Cardiac muscle cell (in vitro differentiated cells and primary cell): ENCODE data around the gene ANKRD6. TPM values are rescaled to one million over a fixed set of nuclear protein-coding genes. Genes with fewer than 3 reads are reported as not detected.
A peak's percentile ranks its signal among the peaks of the same experiment; 100 is the strongest.

ENCODE experiments used
- DNase-seq, 2 donors: peaks; one replicate each; pipeline versions ENCODE4 v3.0.0 to v3.0.0-alpha.2; 2010 to 2017; ENCODE audit warnings: low read depth in 1 of 2, low spot score in 1 of 2
- H3K27ac ChIP-seq: fragments of 200-600 bp; sonication (generic); 2 replicates; pipeline ENCODE4 v1.5.1; 2016
- H3K27me3 ChIP-seq: fragments of 200-600 bp; sonication (generic); 2 replicates; pipeline ENCODE4 v1.6.0; 2016; ENCODE audit warnings: control low read depth
- H3K36me3 ChIP-seq: fragments of 200-600 bp; sonication (generic); 2 replicates; pipeline ENCODE4 v1.5.1; 2016; ENCODE audit warnings: control low read depth
- H3K4me1 ChIP-seq: fragments of 200-600 bp; sonication (generic); 2 replicates; pipeline ENCODE4 v1.8.1; 2017; ENCODE audit warnings: low read depth, mild to moderate bottlenecking, mixed run types
- H3K4me3 ChIP-seq: fragments of 200-600 bp; sonication (generic); 2 replicates; pipeline ENCODE4 v1.5.1; 2016; ENCODE audit warnings: mild to moderate bottlenecking
- H3K9me3 ChIP-seq: fragments of 200-600 bp; sonication (generic); 2 replicates; pipeline ENCODE4 v1.5.1; 2017; ENCODE audit warnings: low read depth, mild to moderate bottlenecking, control low read depth
- CTCF ChIP-seq: IDR thresholded peaks from 2 replicates; pipeline ENCODE4 v1.5.1; 2012; ENCODE audit warnings: low read depth, mild to moderate bottlenecking, low read length
- polyA plus RNA-seq: library from polyadenylated mRNA; unstranded; fragments of >200 nt; fragmentation: Nextera tagmentation; extraction: Ambion mirVana; gene quantifications from 2 replicates; pipeline ENCODE4 v1.2.1, GENCODE V29; 2016
- total RNA-seq: library from RNA; depleted of rRNA; stranded (reverse); fragments of >200 nt; gene quantifications from 2 replicates; pipeline ENCODE4 v1.2.3, GENCODE V29; 2016

The ANKRD6 gene
- total and polyA plus RNA-seq, 2 experiments from 2014 or later: 10.3 to 21.5 TPM

GRCh38 chr6:89433252-89434149 is 549 bp downstream of the ANKRD6 start:
- no peaks in the 10 kb centered on the region for H3K27me3 ChIP-seq
- no peaks in the 10 kb centered on the region for H3K36me3 ChIP-seq
- H3K27ac ChIP-seq: no peak overlapping the region
- DNase-seq: peak; percentile 9 to 60
- TF ChIP-seq CTCF: no peak
- H3K4me3 ChIP-seq: peak overlapping the region; percentile 57
- no peaks in the 10 kb centered on the region for H3K9me3 ChIP-seq
- peaks cover 13% of the 10 kb centered on the region for H3K4me1 ChIP-seq

GRCh38 chr6:89434150-89434499 is 1.2 kb downstream of the ANKRD6 start:
- DNase-seq: no peak
- Histone ChIP-seq H3K36me3 (no peaks in the 10 kb centered on the region), H3K4me3 (peak overlapping the region; percentile 57), H3K9me3 (no peaks in the 10 kb centered on the region), H3K27me3 (no peaks in the 10 kb centered on the region), H3K4me1 (peaks cover 13% of the 10 kb centered on the region), H3K27ac (no peak overlapping the region)
- TF ChIP-seq CTCF: no peak

- Histone ChIP-seq H3K9me3 (no peaks in the 10 kb centered on the region), H3K27ac (no peak overlapping the region)
Observed at GRCh38 chr6:89434954-89435353, 2.0 kb downstream of the ANKRD6 start.

GRCh38 chr6:89436226-89436625 is 3.3 kb downstream of the ANKRD6 start:
- no peak for TF ChIP-seq CTCF
- Histone ChIP-seq H3K4me1 (no peaks in the 10 kb centered on the region), H3K27me3 (no peaks in the 10 kb centered on the region), H3K27ac (no peak overlapping the region), H3K9me3 (no peaks in the 10 kb centered on the region), H3K4me3 (no peak overlapping the region), H3K36me3 (no peaks in the 10 kb centered on the region)
- DNase-seq: peak in 1 of 2 donors; percentile 48

More at GRCh38 chr6:89434954-89435353, 2.0 kb downstream of the ANKRD6 start:
- DNase-seq: no peak
- Histone ChIP-seq H3K4me3 (no peak overlapping the region), H3K27me3 (no peaks in the 10 kb centered on the region), H3K4me1 (peaks cover 10% of the 10 kb centered on the region), H3K36me3 (no peaks in the 10 kb centered on the region)
- no peak for TF ChIP-seq CTCF

- no peak overlapping the region for H3K27ac ChIP-seq
- DNase-seq: no peak
- no peak overlapping the region for H3K4me3 ChIP-seq
- H3K27me3 ChIP-seq: no peaks in the 10 kb centered on the region
- no peaks in the 10 kb centered on the region for H3K36me3 ChIP-seq
- no peaks in the 10 kb centered on the region for H3K9me3 ChIP-seq
- no peak for TF ChIP-seq CTCF
- H3K4me1 ChIP-seq: no peaks in the 10 kb centered on the region
Observed at GRCh38 chr6:89438248-89438647, 5.3 kb downstream of the ANKRD6 start.
